ENCODE data around the gene TMEM184B.
A peak's percentile ranks its signal among the peaks of the same experiment; 100 is the strongest.

TMEM184B gene

GRCh38 chr22:38271927-38272372, 860 bp downstream of the TMEM184B start:
- ATAC-seq = peak; percentile 39
- TF ChIP-seq PPARA (CRISPR knock-in tag; IDR thresholded peaks at IDR 0.05; ENCODE audit: borderline replicate concordance) (no peak), TCF4 (CRISPR knock-in tag; IDR thresholded peaks at IDR 0.05; ENCODE audit: borderline replicate concordance) (no peak), ESRRG (CRISPR knock-in tag; IDR thresholded peaks at IDR 0.05) (no peak), ISL1 (CRISPR knock-in tag; IDR thresholded peaks at IDR 0.05) (no peak), BACH2 (CRISPR knock-in tag; IDR thresholded peaks at IDR 0.05; ENCODE audit: borderline replicate concordance) (no peak), GLIS3 (CRISPR knock-in tag; IDR thresholded peaks at IDR 0.05) (no peak), TOX (CRISPR knock-in tag; IDR thresholded peaks at IDR 0.05; ENCODE audit: borderline replicate concordance) (no peak), ARNTL (CRISPR knock-in tag; IDR thresholded peaks at IDR 0.05; ENCODE audit: borderline replicate concordance, low read depth) (no peak), ZFP3 (CRISPR knock-in tag; IDR thresholded peaks at IDR 0.05) (no peak), RARB (CRISPR knock-in tag; IDR thresholded peaks at IDR 0.05) (no peak)
- TF ChIP-seq, protein P1, sequence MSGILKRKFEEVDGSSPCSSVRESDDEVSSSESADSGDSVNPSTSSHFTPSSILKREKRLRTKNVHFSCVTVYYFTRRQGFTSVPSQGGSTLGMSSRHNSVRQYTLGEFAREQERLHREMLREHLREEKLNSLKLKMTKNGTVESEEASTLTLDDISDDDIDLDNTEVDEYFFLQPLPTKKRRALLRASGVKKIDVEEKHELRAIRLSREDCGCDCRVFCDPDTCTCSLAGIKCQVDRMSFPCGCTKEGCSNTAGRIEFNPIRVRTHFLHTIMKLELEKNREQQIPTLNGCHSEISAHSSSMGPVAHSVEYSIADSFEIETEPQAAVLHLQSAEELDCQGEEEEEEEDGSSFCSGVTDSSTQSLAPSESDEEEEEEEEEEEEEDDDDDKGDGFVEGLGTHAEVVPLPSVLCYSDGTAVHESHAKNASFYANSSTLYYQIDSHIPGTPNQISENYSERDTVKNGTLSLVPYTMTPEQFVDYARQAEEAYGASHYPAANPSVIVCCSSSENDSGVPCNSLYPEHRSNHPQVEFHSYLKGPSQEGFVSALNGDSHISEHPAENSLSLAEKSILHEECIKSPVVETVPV (CRISPR knock-in tag; IDR thresholded peaks at IDR 0.05) = no peak
- TF ChIP-seq, protein P2, sequence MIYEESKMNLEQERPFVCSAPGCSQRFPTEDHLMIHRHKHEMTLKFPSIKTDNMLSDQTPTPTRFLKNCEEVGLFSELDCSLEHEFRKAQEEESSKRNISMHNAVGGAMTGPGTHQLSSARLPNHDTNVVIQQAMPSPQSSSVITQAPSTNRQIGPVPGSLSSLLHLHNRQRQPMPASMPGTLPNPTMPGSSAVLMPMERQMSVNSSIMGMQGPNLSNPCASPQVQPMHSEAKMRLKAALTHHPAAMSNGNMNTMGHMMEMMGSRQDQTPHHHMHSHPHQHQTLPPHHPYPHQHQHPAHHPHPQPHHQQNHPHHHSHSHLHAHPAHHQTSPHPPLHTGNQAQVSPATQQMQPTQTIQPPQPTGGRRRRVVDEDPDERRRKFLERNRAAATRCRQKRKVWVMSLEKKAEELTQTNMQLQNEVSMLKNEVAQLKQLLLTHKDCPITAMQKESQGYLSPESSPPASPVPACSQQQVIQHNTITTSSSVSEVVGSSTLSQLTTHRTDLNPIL (CRISPR knock-in tag; IDR thresholded peaks at IDR 0.05; ENCODE audit: low read depth) = no peak
- TF ChIP-seq, protein P3, sequence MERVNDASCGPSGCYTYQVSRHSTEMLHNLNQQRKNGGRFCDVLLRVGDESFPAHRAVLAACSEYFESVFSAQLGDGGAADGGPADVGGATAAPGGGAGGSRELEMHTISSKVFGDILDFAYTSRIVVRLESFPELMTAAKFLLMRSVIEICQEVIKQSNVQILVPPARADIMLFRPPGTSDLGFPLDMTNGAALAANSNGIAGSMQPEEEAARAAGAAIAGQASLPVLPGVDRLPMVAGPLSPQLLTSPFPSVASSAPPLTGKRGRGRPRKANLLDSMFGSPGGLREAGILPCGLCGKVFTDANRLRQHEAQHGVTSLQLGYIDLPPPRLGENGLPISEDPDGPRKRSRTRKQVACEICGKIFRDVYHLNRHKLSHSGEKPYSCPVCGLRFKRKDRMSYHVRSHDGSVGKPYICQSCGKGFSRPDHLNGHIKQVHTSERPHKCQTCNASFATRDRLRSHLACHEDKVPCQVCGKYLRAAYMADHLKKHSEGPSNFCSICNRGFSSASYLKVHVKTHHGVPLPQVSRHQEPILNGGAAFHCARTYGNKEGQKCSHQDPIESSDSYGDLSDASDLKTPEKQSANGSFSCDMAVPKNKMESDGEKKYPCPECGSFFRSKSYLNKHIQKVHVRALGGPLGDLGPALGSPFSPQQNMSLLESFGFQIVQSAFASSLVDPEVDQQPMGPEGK (CRISPR knock-in tag; IDR thresholded peaks at IDR 0.05; ENCODE audit: borderline replicate concordance) = no peak
- TF ChIP-seq, protein P4, sequence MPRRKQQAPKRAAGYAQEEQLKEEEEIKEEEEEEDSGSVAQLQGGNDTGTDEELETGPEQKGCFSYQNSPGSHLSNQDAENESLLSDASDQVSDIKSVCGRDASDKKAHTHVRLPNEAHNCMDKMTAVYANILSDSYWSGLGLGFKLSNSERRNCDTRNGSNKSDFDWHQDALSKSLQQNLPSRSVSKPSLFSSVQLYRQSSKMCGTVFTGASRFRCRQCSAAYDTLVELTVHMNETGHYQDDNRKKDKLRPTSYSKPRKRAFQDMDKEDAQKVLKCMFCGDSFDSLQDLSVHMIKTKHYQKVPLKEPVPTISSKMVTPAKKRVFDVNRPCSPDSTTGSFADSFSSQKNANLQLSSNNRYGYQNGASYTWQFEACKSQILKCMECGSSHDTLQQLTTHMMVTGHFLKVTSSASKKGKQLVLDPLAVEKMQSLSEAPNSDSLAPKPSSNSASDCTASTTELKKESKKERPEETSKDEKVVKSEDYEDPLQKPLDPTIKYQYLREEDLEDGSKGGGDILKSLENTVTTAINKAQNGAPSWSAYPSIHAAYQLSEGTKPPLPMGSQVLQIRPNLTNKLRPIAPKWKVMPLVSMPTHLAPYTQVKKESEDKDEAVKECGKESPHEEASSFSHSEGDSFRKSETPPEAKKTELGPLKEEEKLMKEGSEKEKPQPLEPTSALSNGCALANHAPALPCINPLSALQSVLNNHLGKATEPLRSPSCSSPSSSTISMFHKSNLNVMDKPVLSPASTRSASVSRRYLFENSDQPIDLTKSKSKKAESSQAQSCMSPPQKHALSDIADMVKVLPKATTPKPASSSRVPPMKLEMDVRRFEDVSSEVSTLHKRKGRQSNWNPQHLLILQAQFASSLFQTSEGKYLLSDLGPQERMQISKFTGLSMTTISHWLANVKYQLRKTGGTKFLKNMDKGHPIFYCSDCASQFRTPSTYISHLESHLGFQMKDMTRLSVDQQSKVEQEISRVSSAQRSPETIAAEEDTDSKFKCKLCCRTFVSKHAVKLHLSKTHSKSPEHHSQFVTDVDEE (CRISPR knock-in tag; IDR thresholded peaks at IDR 0.05) = no peak

- TF ChIP-seq ZNF8 (CRISPR knock-in tag; IDR thresholded peaks at IDR 0.05) = no peak
- no peak for TF ChIP-seq ZFP30 (CRISPR knock-in tag; IDR thresholded peaks at IDR 0.05)
- no peak for TF ChIP-seq ZC3H10 (CRISPR knock-in tag; IDR thresholded peaks at IDR 0.05)
- TF ChIP-seq, protein P1 (CRISPR knock-in tag; IDR thresholded peaks at IDR 0.05) = no peak
- TF ChIP-seq, protein P2 (CRISPR knock-in tag; IDR thresholded peaks at IDR 0.05; ENCODE audit: low read depth) = no peak
- TF ChIP-seq ZFP3 (CRISPR knock-in tag; IDR thresholded peaks at IDR 0.05) = no peak
- TF ChIP-seq ZNF565 (CRISPR knock-in tag; conservative IDR thresholded peaks at IDR 0.05; ENCODE audit: low read depth) = no peak
- TF ChIP-seq CSDC2 (CRISPR knock-in tag; IDR thresholded peaks at IDR 0.05) = no peak
- TF ChIP-seq, protein P3 (CRISPR knock-in tag; IDR thresholded peaks at IDR 0.05; ENCODE audit: borderline replicate concordance) = no peak
- TF ChIP-seq ZNF70 (CRISPR knock-in tag; IDR thresholded peaks at IDR 0.05) = no peak
- no peak for TF ChIP-seq SNAI2 (CRISPR knock-in tag; IDR thresholded peaks at IDR 0.05)
- TF ChIP-seq POU6F1 (CRISPR knock-in tag; IDR thresholded peaks at IDR 0.05; ENCODE audit: borderline replicate concordance, low read depth) = no peak
- no peak for TF ChIP-seq RARB (CRISPR knock-in tag; IDR thresholded peaks at IDR 0.05)
- TF ChIP-seq TOX (CRISPR knock-in tag; IDR thresholded peaks at IDR 0.05; ENCODE audit: borderline replicate concordance) = no peak
- TF ChIP-seq ARNTL (CRISPR knock-in tag; IDR thresholded peaks at IDR 0.05; ENCODE audit: borderline replicate concordance, low read depth) = no peak
- no peak for TF ChIP-seq ESRRG (CRISPR knock-in tag; IDR thresholded peaks at IDR 0.05)
- no peak for ATAC-seq
These were observed 1.7 kb downstream of the TMEM184B start for GRCh38 chr22:38271101-38271500.
